Measurements from ENCODE around the gene EFNA1.

EFNA1 gene

DNA sequence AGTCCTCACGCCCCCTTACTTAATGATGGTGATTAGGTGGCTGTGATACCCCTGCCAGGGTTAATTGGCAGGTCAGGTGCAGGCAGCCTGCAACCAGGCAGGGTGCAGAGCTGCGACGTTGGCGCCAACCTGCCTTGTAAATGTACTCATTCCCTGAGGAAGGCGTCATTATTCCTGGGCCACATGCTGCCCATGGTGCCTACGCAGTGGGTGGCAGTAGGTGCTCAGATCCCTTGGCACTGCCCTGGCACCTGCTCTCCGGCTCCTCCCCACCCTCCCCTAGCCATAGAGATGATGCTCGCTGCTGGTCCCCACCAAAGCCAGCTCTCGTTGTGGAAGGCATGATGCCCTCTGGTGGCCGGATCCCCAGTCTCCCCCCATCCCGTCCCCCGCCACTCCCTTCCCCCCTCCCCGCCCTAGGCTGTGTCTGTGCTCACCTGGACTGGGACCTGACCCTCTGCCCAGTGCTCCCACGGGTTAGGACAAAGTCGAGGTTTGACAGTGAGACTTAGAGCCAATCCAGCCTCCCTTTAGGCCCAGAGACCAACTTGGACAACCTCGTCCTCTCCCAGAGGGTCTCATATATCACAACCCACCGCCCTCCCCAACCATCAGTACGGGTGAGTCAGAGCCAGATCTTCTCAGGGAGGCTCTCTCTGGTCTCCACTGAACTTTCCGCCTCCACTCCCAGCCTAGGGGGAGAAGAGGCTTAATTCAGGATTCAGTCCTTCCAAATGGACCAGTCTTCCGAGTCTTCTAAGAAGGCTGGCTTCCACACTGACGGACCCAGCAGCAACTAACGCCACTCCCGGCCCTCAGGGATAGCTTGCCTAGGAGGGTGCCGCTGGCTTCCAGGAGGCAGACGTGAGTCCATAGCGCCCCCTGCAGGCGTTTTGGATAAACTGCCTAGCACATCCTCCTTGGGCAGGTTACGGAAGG is 39.8 kb downstream of the EFNA1 start (continued):
- TF ChIP-seq, protein P1, sequence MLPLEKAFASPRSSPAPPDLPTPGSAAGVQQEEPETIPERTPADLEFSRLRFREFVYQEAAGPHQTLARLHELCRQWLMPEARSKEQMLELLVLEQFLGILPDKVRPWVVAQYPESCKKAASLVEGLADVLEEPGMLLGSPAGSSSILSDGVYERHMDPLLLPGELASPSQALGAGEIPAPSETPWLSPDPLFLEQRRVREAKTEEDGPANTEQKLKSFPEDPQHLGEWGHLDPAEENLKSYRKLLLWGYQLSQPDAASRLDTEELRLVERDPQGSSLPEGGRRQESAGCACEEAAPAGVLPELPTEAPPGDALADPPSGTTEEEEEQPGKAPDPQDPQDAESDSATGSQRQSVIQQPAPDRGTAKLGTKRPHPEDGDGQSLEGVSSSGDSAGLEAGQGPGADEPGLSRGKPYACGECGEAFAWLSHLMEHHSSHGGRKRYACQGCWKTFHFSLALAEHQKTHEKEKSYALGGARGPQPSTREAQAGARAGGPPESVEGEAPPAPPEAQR (tag by site-specific recombination; IDR thresholded peaks at IDR 0.05), result no peak
- no peak for TF ChIP-seq FEZF1 (tag by site-specific recombination; IDR thresholded peaks at IDR 0.05)
- no peak for TF ChIP-seq ZNF623 (tag by site-specific recombination; IDR thresholded peaks at IDR 0.05)
- peak; percentile 97 for TF ChIP-seq ZNF654 (tag by site-specific recombination; IDR thresholded peaks at IDR 0.05; ENCODE audit: low read depth)
- no peak for TF ChIP-seq MYNN (tag by site-specific recombination; IDR thresholded peaks at IDR 0.05; ENCODE audit: borderline replicate concordance)
- no peak for TF ChIP-seq ZNF629 (tag by site-specific recombination; IDR thresholded peaks at IDR 0.05)
- TF ChIP-seq ZNF211 (tag by site-specific recombination; IDR thresholded peaks at IDR 0.05; ENCODE audit: low read depth), result no peak
- 0 out of 2 replicates have a peak, but pooled peaks have one; percentile 7 for TF ChIP-seq KLF7 (tag by site-specific recombination; IDR thresholded peaks at IDR 0.05; ENCODE audit: borderline replicate concordance)
- peak; percentile 89 for TF ChIP-seq ZNF660 (tag by site-specific recombination; IDR thresholded peaks at IDR 0.05)
- peak; percentile 50; the same call in 1 of the 2 replicates for TF ChIP-seq ZNF324 (tag by site-specific recombination; IDR thresholded peaks at IDR 0.05)
- no peak for TF ChIP-seq ZNF701 (tag by site-specific recombination; IDR thresholded peaks at IDR 0.05)
- TF ChIP-seq ZNF354C (tag by site-specific recombination; IDR thresholded peaks at IDR 0.05; ENCODE audit: borderline replicate concordance, low read depth), result no peak
- no peak for TF ChIP-seq ZNF404 (tag by site-specific recombination; IDR thresholded peaks at IDR 0.05)
- no peak for TF ChIP-seq ZNF510 (tag by site-specific recombination; IDR thresholded peaks at IDR 0.05; ENCODE audit: insufficient replicate concordance)
- TF ChIP-seq, protein P2, sequence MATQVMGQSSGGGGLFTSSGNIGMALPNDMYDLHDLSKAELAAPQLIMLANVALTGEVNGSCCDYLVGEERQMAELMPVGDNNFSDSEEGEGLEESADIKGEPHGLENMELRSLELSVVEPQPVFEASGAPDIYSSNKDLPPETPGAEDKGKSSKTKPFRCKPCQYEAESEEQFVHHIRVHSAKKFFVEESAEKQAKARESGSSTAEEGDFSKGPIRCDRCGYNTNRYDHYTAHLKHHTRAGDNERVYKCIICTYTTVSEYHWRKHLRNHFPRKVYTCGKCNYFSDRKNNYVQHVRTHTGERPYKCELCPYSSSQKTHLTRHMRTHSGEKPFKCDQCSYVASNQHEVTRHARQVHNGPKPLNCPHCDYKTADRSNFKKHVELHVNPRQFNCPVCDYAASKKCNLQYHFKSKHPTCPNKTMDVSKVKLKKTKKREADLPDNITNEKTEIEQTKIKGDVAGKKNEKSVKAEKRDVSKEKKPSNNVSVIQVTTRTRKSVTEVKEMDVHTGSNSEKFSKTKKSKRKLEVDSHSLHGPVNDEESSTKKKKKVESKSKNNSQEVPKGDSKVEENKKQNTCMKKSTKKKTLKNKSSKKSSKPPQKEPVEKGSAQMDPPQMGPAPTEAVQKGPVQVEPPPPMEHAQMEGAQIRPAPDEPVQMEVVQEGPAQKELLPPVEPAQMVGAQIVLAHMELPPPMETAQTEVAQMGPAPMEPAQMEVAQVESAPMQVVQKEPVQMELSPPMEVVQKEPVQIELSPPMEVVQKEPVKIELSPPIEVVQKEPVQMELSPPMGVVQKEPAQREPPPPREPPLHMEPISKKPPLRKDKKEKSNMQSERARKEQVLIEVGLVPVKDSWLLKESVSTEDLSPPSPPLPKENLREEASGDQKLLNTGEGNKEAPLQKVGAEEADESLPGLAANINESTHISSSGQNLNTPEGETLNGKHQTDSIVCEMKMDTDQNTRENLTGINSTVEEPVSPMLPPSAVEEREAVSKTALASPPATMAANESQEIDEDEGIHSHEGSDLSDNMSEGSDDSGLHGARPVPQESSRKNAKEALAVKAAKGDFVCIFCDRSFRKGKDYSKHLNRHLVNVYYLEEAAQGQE (tag by site-specific recombination; IDR thresholded peaks at IDR 0.05), result 0 out of 2 replicates have a peak, but pooled peaks have one; percentile 24
- TF ChIP-seq ZNF561 (tag by site-specific recombination; IDR thresholded peaks at IDR 0.05; ENCODE audit: borderline replicate concordance), result peak; percentile 16; the same call in 1 of the 2 replicates
- peak; percentile 39; the same call in 1 of the 2 replicates for TF ChIP-seq ZNF394 (tag by site-specific recombination; IDR thresholded peaks at IDR 0.05; ENCODE audit: borderline replicate concordance)
- no peak for TF ChIP-seq ZNF571 (tag by site-specific recombination; IDR thresholded peaks at IDR 0.05)
- TF ChIP-seq, protein P3, sequence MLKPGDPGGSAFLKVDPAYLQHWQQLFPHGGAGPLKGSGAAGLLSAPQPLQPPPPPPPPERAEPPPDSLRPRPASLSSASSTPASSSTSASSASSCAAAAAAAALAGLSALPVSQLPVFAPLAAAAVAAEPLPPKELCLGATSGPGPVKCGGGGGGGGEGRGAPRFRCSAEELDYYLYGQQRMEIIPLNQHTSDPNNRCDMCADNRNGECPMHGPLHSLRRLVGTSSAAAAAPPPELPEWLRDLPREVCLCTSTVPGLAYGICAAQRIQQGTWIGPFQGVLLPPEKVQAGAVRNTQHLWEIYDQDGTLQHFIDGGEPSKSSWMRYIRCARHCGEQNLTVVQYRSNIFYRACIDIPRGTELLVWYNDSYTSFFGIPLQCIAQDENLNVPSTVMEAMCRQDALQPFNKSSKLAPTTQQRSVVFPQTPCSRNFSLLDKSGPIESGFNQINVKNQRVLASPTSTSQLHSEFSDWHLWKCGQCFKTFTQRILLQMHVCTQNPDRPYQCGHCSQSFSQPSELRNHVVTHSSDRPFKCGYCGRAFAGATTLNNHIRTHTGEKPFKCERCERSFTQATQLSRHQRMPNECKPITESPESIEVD (tag by site-specific recombination; IDR thresholded peaks at IDR 0.05), result no peak
- 0 out of 2 replicates have a peak, but pooled peaks have one; percentile 23 for TF ChIP-seq WT1 (tag by site-specific recombination; IDR thresholded peaks at IDR 0.05)
- TF ChIP-seq, protein P4, sequence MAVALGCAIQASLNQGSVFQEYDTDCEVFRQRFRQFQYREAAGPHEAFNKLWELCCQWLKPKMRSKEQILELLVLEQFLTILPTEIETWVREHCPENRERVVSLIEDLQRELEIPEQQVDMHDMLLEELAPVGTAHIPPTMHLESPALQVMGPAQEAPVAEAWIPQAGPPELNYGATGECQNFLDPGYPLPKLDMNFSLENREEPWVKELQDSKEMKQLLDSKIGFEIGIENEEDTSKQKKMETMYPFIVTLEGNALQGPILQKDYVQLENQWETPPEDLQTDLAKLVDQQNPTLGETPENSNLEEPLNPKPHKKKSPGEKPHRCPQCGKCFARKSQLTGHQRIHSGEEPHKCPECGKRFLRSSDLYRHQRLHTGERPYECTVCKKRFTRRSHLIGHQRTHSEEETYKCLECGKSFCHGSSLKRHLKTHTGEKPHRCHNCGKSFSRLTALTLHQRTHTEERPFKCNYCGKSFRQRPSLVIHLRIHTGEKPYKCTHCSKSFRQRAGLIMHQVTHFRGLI (tag by site-specific recombination; IDR thresholded peaks at IDR 0.05), result no peak
- no peak for TF ChIP-seq ZNF48 (tag by site-specific recombination; IDR thresholded peaks at IDR 0.05)
- TF ChIP-seq PRDM1 (tag by site-specific recombination; IDR thresholded peaks at IDR 0.05), result no peak
- TF ChIP-seq, protein P5, sequence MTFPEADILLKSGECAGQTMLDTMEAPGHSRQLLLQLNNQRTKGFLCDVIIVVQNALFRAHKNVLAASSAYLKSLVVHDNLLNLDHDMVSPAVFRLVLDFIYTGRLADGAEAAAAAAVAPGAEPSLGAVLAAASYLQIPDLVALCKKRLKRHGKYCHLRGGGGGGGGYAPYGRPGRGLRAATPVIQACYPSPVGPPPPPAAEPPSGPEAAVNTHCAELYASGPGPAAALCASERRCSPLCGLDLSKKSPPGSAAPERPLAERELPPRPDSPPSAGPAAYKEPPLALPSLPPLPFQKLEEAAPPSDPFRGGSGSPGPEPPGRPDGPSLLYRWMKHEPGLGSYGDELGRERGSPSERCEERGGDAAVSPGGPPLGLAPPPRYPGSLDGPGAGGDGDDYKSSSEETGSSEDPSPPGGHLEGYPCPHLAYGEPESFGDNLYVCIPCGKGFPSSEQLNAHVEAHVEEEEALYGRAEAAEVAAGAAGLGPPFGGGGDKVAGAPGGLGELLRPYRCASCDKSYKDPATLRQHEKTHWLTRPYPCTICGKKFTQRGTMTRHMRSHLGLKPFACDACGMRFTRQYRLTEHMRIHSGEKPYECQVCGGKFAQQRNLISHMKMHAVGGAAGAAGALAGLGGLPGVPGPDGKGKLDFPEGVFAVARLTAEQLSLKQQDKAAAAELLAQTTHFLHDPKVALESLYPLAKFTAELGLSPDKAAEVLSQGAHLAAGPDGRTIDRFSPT (tag by site-specific recombination; IDR thresholded peaks at IDR 0.05), result peak; percentile 82
- TF ChIP-seq SP3 (tag by site-specific recombination; IDR thresholded peaks at IDR 0.05), result 0 out of 2 replicates have a peak, but pooled peaks have one; percentile 27
- no peak for TF ChIP-seq MEIS1 (CRISPR knock-in tag; IDR thresholded peaks at IDR 0.05; ENCODE audit: borderline replicate concordance)

Data from HEK293 (cell line).